Stomach (tissue), 9 donors: ENCODE measurements around the gene CHRNG. TPM values are rescaled to one million over a fixed set of nuclear protein-coding genes. Genes with fewer than 3 reads are reported as not detected.
"Not testable (repeated sequence)": the region's sequence is repeated elsewhere in the genome, so short reads cannot be mapped to it uniquely, and the experiment has no call there.

ENCODE experiments used
- DNase-seq, 2 donors: peaks; one replicate each; pipeline versions ENCODE4 v3.0.0 to v3.0.0-alpha.2; 2013 to 2019
- H3K27ac ChIP-seq, 5 donors: fragments of 200-600 bp in 4 of 5; sonication (generic) in 4 of 5; one replicate each; pipeline ENCODE4 v1.5.1; 2013 to 2019; ENCODE audit warnings: mild to moderate bottlenecking in 1 of 5, moderate library complexity in 1 of 5
- H3K27me3 ChIP-seq, 3 donors: fragments of 200-600 bp; sonication (generic); one replicate each; pipeline ENCODE4 v1.5.1; 2017 to 2019; ENCODE audit warnings: mixed run types in 1 of 3
- H3K36me3 ChIP-seq, 4 donors: fragments of 200-600 bp; sonication (generic); 1 replicate in 3 of 4; 2 replicates in 1 of 4; pipeline ENCODE4 v1.5.1; 2016 to 2019
- H3K4me1 ChIP-seq, 4 donors: fragments of 200-600 bp; sonication (generic); one replicate each; pipeline ENCODE4 v1.5.1; 2016 to 2019
- H3K4me3 ChIP-seq, 4 donors: fragments of 200-600 bp; sonication (generic) in 3 of 4; one replicate each; pipeline ENCODE4 v1.5.1; 2016 to 2019; ENCODE audit warnings: mild to moderate bottlenecking in 1 of 4
- H3K9me3 ChIP-seq, 4 donors: fragments of 200-600 bp; sonication (generic); one replicate each; pipeline ENCODE4 v1.5.1; 2016 to 2019
- CTCF ChIP-seq, 7 experiments: fragments of 450-650 bp in 4 of 7; fragments of 200-600 bp in 3 of 7; sonication (generic) in 3 of 7; IDR thresholded peaks; one replicate each; pipeline ENCODE4 v1.5.1; 2016 to 2019; ENCODE audit warnings: antibody characterized with exemption in 7 of 7, control low read depth in 2 of 7, mild to moderate bottlenecking in 1 of 7
- EP300 ChIP-seq: sonication (generic); formaldehyde crosslinking; IDR thresholded peaks from one replicate; pipeline ENCODE4 v1.6.1; 2017; ENCODE audit warnings: antibody characterized with exemption
- POLR2A ChIP-seq, 4 donors: fragments of 450-650 bp; IDR thresholded peaks; one replicate each; pipeline ENCODE4 v1.6.1; 2016; ENCODE audit warnings: antibody characterized with exemption in 4 of 4, control low read depth in 2 of 4, mild to moderate bottlenecking in 1 of 4, moderate library complexity in 1 of 4
- POLR2AphosphoS5 ChIP-seq, 3 donors: sonication (generic); formaldehyde crosslinking; IDR thresholded peaks; one replicate each; pipeline ENCODE4 v1.6.1; 2016; ENCODE audit warnings: antibody characterized with exemption in 3 of 3
- WGBS, 5 donors: extraction: QIAGEN DNeasy Blood & Tissue Kit in 3 of 5; methylation state at CpG; one replicate each; pipeline versions ENCODE4 v1.1.5 to v1.1.7; 2013 to 2018; 5-methylcytosine and 5-hydroxymethylcytosine counted together
- intact Hi-C: fragments of 100-400 bp; cut with DNase I; formaldehyde crosslinking; loops from one replicate; pipeline ENCODE4 v1.15.1; 2023; ENCODE audit warnings: low total_unique reads
- polyA plus RNA-seq, 3 donors: library from polyadenylated mRNA; stranded (reverse); fragments of 200-250 nt; gene quantifications; one replicate each; pipeline ENCODE4 v1.2.3, GENCODE V29; 2013
- total RNA-seq, 5 donors: library from RNA; depleted of rRNA; stranded (reverse); fragments of >200 nt; gene quantifications; one replicate each; pipeline versions ENCODE4 v1.1.0 to v1.2.3, GENCODE V29; 2014 to 2016
- donor health status: healthy with polysubstance abuse.
- donor health status: Bipolar disorder and iron deficiency.
- donor health status: healthy.

Gene CHRNG
- total and polyA plus RNA-seq, 8 donors = not detected

- Histone ChIP-seq H3K4me3 (no peak overlapping the region), H3K9me3 (no peaks in the 10 kb centered on the region), H3K27ac (no peak overlapping the region), H3K4me1 (peaks cover 0 to 22% (median 10%) of the 10 kb centered on the region in 4 donors), H3K36me3 (peaks cover 61 to 100% (median 100%) of the 10 kb centered on the region in 4 donors), H3K27me3 (no peaks in the 10 kb centered on the region)
- intact Hi-C loops = no loop called here
- no peak for DNase-seq
- WGBS, 5 donors = 91 to 97% (median 96%) methylated on average over 9 of the region's 9 CpGs
- no peak for TF ChIP-seq EP300
- TF ChIP-seq POLR2A (IDR thresholded peaks at IDR 0.05) = no peak
- TF ChIP-seq CTCF (IDR thresholded peaks at IDR 0.05) = no peak
- no peak for TF ChIP-seq POLR2AphosphoS5 (IDR thresholded peaks at IDR 0.05)
These were observed 30.0 kb downstream of the CHRNG start for GRCh38 chr2:232569541-232569940.

- intact Hi-C loops, H3K9me3 ChIP-seq, DNase-seq, H3K27me3 ChIP-seq, H3K4me3 ChIP-seq: not testable (repeated sequence)
- Histone ChIP-seq H3K27ac (peak overlapping the region in 1 of 5 donors; percentile 40), H3K36me3 (peaks cover 57 to 100% (median 100%) of the 10 kb centered on the region in 4 donors), H3K4me1 (peaks cover 0 to 22% (median 11%) of the 10 kb centered on the region in 4 donors)
- WGBS, 5 donors = 92 to 98% (median 95%) methylated on average over 6 of the region's 6 CpGs
These were observed 31.0 kb downstream of the CHRNG start for GRCh38 chr2:232570481-232570880.

GRCh38 chr2:232571026-232571474 is 31.6 kb downstream of the CHRNG start:
- no peaks in the 10 kb centered on the region for H3K27me3 ChIP-seq
- no peak overlapping the region for H3K4me3 ChIP-seq
- H3K4me1 ChIP-seq = peaks cover 0 to 22% (median 11%) of the 10 kb centered on the region in 4 donors
- peak overlapping the region in 1 of 5 donors; percentile 40 for H3K27ac ChIP-seq
- H3K36me3 ChIP-seq = peaks cover 52 to 98% (median 97%) of the 10 kb centered on the region in 4 donors
- 53 to 72% (median 62%) methylated on average over 7 of the region's 7 CpGs for WGBS, 5 donors
- DNase-seq = no peak
- no peaks in the 10 kb centered on the region for H3K9me3 ChIP-seq
- no peak for TF ChIP-seq POLR2AphosphoS5 (IDR thresholded peaks at IDR 0.05)
- no peak for TF ChIP-seq EP300
- no peak for TF ChIP-seq POLR2A (IDR thresholded peaks at IDR 0.05)
- TF ChIP-seq CTCF (IDR thresholded peaks at IDR 0.05) = no peak
- intact Hi-C loops = no loop called here

GRCh38 chr2:232573042-232573441 is 33.5 kb downstream of the CHRNG start:
- no peaks in the 10 kb centered on the region for H3K9me3 ChIP-seq
- peaks cover 0 to 18% (median 11%) of the 10 kb centered on the region in 4 donors for H3K4me1 ChIP-seq
- DNase-seq = no peak
- TF ChIP-seq POLR2AphosphoS5 (IDR thresholded peaks at IDR 0.05) (no peak), EP300 (no peak), CTCF (IDR thresholded peaks at IDR 0.05) (no peak), POLR2A (IDR thresholded peaks at IDR 0.05) (no peak)
- peak overlapping the region in 3 of 5 donors; percentile 15 to 20 (median 18) for H3K27ac ChIP-seq
- intact Hi-C loops = no loop called here
- no peak overlapping the region for H3K4me3 ChIP-seq
- no peaks in the 10 kb centered on the region for H3K27me3 ChIP-seq
- peaks cover 37 to 98% (median 94%) of the 10 kb centered on the region in 4 donors for H3K36me3 ChIP-seq

- peak overlapping the region in 3 of 5 donors; percentile 6 to 46 (median 30) for H3K27ac ChIP-seq
- WGBS, 5 donors = 81 to 92% (median 91%) methylated on average over 5 to 8 of the region's 8 CpGs
- no peaks in the 10 kb centered on the region for H3K9me3 ChIP-seq
- peak in 1 of 2 donors; percentile 28 for DNase-seq
- no peaks in the 10 kb centered on the region for H3K27me3 ChIP-seq
- H3K4me3 ChIP-seq = no peak overlapping the region
- intact Hi-C loops = no loop called here
- H3K36me3 ChIP-seq = peaks cover 29 to 89% (median 86%) of the 10 kb centered on the region in 4 donors
- TF ChIP-seq POLR2AphosphoS5 (IDR thresholded peaks at IDR 0.05) (no peak), EP300 (no peak), POLR2A (IDR thresholded peaks at IDR 0.05) (no peak), CTCF (IDR thresholded peaks at IDR 0.05) (no peak)
- H3K4me1 ChIP-seq = peaks cover 0 to 14% (median 11%) of the 10 kb centered on the region in 4 donors
These were observed 34.4 kb downstream of the CHRNG start for GRCh38 chr2:232573771-232574435.
